Measurements from ENCODE around the gene GNL3L.

Gene GNL3L

DNA sequence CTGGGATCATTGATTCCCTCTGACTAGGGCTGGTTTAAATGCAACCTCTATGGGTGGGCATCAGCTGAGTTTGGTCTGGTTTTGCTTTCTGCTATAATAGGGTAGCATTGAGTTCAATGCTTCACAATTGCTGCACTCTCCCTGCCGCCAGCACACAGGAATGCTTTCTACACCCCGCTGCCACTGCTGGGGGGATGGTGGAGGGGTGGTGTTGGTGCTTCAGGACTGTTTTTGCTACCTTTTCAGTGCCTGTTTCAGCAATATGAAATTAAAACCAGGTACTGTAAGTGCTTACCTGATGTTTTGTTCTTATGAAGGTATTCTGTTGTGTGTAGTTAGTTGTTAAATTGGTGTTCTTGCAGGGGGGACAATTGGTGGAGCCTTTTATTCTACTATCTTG is 67.7 kb downstream of the GNL3L start:
- Histone ChIP-seq H3K36me3 (no peaks in the 10 kb centered on the region), H3K9me3 (no peaks in the 10 kb centered on the region), H3K4me3 (ENCODE audit: low read depth, low read length) (no peak overlapping the region), H3K27me3 (no peaks in the 10 kb centered on the region), H3K4me1 (no peaks in the 10 kb centered on the region)
- TF ChIP-seq, protein P1, sequence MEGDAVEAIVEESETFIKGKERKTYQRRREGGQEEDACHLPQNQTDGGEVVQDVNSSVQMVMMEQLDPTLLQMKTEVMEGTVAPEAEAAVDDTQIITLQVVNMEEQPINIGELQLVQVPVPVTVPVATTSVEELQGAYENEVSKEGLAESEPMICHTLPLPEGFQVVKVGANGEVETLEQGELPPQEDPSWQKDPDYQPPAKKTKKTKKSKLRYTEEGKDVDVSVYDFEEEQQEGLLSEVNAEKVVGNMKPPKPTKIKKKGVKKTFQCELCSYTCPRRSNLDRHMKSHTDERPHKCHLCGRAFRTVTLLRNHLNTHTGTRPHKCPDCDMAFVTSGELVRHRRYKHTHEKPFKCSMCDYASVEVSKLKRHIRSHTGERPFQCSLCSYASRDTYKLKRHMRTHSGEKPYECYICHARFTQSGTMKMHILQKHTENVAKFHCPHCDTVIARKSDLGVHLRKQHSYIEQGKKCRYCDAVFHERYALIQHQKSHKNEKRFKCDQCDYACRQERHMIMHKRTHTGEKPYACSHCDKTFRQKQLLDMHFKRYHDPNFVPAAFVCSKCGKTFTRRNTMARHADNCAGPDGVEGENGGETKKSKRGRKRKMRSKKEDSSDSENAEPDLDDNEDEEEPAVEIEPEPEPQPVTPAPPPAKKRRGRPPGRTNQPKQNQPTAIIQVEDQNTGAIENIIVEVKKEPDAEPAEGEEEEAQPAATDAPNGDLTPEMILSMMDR (IDR thresholded peaks at IDR 0.05; ENCODE audit: low read depth, low read length), result no peak
- no peak for DNase-seq

DNA sequence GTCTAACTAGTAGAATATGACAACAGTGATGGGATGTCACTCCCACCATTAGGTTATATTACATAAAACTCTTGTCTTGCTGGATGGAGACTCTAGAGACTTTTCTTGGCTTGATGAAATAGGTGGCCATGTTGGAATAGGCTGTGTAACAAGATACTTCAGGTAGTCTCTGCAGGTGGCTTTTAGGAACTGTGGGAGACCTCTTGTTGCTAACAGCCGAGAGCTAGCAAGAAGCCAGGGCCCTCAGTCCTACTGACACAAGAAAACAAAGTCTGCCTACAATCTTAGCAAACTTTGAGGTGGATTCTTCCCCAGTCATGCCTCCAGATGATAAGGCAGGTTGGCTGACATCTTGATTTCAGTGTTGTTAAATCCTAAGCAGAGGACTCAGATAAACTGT is 72.5 kb downstream of the GNL3L start:
- Histone ChIP-seq H3K4me3 (ENCODE audit: low read depth, low read length) (no peak overlapping the region), H3K4me1 (no peaks in the 10 kb centered on the region), H3K36me3 (no peaks in the 10 kb centered on the region), H3K27me3 (no peaks in the 10 kb centered on the region), H3K9me3 (no peaks in the 10 kb centered on the region)
- DNase-seq, result no peak
- TF ChIP-seq, protein P1 (IDR thresholded peaks at IDR 0.05; ENCODE audit: low read depth, low read length), result no peak

Data from BE2C (cell line).